Activated effector memory CD4-positive, alpha-beta T cell treated with Interleukin-2 at 50 U/mL for 16 hours (primary cell): Measurements from ENCODE around the gene TRIM40.
"Not testable (repeated sequence)": the region's sequence is repeated elsewhere in the genome, so short reads cannot be mapped to it uniquely, and the experiment has no call there.

Source experiments
- DNase-seq: peaks from one replicate; pipeline ENCODE4 v3.0.0-alpha.2; 2020

TRIM40 gene

DNA sequence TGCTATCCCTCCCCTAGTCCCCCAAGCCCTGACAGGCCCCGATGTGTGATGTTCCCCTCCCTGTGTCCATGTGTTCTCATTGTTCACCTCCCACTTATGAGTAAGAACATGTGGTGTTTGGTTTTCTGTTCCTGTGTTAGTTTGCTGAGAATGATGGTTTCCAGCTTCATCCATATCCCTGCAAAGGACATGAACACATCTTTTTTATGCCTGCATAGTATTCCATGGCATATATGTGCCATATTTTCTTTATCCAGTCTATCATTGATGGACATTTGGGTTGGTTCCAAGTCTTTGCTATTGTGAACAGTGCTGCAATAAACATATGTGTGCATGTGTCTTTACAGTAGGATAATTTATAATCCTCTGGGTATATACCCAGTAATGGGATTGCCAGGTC lies 29.3 kb downstream of the TRIM40 start:
- not testable (repeated sequence) for DNase-seq

DNA sequence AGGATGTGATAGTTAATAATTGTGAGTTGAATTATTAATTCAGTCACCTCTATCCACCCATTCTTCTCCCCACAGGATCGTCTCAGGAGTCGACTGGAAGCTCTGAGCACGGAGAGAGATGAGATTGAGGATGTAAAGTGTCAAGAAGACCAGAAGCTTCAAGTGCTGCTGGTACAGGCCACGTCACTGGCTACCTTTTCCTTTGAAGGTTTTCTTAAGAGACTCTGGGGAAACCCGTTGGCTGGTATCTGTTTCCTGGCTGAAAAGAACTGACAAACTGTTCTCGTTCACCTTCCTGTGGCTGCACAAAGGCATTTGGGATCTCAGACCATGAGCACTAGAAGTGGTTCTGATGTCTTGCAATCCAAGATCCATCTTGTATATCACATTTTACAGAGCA lies 31.2 kb downstream of the TRIM40 start:
- DNase-seq, result no peak

DNA sequence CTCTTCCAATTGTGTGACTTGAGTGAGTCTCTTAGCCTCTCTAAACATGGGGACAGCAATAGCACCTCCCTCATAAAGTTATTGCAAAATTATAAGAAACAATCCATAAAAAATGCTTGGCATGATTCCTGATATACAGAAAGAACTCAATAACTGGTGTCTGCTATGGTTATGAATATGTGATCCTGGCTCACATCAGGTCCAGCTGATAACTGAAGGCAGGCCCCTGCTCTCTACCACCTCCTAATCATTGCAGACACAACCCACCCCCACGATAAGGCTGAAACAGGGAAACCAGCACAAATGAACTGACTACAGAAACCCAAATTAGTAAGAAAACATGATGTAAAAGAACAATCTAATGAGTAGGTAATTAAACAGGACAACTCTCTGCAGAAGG lies 32.8 kb downstream of the TRIM40 start:
- no peak for DNase-seq

DNA sequence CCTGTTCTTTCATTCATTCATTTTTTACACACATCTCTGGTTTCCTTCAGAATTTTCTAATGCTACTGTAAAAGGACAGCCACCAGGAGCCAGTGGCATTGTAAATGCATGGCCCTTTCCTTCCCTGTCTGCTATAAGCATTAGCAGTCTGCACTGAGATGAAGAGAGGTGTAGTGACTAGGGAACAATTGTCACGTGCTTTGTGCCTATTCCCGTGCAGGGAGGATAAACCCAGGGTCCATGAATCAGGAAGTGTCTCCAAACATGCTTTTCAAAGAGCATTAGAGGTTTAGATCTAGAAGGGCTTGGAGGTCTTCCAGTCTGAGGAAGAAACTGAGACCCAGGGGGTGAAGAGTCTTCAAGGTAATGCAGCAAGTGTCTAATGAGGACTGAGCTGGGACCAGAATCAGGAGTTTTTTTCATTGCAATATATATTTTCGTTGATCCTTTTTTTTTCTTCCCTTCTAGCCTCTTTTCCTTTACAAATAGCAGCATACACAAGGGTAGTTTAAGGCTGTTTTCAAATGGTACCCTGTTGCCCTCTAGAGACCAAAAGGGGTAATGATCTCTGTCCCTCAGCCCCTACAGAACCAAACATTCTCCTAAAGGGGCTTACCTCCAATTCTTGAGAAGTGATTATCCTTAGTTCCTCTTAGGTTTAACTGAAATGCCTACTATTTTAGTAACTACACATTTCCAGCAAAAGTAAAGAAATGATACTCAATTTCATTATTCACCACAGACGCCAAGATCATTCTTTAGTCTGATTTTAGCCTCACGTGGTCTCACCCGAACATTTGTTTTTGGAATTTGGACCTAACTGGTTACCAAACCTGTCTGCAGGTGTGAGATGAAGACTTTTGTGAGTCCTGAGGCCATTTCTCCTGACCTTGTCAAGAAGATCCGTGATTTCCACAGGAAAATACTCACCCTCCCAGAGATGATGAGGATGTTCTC lies 34.0 kb downstream of the TRIM40 start:
- DNase-seq, result no peak

DNA sequence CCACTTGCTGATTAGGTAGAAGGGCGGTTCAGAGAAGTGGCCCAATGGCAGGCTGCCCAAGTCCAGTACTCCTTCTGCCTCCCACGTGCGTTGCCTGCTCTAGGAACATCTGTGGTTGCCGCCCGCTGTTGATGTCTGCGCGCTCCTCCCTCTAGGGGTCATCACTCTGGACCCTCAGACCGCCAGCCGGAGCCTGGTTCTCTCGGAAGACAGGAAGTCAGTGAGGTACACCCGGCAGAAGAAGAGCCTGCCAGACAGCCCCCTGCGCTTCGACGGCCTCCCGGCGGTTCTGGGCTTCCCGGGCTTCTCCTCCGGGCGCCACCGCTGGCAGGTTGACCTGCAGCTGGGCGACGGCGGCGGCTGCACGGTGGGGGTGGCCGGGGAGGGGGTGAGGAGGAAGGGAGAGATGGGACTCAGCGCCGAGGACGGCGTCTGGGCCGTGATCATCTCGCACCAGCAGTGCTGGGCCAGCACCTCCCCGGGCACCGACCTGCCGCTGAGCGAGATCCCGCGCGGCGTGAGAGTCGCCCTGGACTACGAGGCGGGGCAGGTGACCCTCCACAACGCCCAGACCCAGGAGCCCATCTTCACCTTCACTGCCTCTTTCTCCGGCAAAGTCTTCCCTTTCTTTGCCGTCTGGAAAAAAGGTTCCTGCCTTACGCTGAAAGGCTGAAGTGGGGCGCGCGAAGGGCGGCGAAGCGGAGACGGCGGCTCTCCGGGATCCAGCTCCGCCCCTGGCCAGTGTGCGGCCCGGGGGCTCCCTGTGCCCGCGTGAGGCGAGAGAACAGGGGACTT lies 35.9 kb downstream of the TRIM40 start:
- DNase-seq, result no peak

DNA sequence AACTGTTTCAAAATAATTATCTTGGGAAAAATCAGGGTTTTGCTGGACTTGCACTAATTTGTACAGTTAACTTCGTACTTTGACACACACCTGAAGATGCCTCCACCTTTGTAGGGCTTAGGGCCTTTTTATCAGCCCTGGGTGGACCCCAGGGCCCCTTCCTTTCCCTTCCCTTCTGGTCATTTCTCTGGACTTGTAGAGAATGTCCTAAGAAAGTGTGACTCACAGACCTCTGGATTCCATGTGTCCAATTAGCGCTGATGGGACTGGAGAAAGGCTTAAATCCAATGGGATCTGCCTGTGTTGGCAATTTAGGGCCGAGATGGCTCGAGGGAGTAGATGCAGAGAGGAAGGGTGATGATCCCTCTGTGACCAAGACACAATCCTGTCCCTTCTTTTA lies 36.7 kb downstream of the TRIM40 start:
- no peak for DNase-seq

DNA sequence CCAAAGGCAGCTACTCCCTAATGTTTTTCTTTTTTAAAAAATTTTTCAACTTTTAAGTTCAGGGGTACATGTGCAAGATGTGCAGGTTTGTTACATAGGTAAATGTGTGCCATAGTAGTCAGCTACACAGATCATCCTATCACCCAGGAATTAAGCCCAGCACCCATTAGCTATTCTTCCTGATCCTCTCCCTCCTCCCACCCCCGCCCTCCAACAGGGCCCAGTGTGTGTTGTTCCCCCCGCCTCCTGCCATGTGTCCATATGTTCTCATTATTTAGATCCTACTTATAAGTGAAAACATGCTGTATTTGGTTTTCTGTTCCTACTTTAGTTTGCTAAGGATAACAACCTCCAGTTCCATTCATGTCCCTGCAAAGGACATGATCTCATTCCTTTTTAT lies 39.8 kb downstream of the TRIM40 start:
- DNase-seq, result no peak

DNA sequence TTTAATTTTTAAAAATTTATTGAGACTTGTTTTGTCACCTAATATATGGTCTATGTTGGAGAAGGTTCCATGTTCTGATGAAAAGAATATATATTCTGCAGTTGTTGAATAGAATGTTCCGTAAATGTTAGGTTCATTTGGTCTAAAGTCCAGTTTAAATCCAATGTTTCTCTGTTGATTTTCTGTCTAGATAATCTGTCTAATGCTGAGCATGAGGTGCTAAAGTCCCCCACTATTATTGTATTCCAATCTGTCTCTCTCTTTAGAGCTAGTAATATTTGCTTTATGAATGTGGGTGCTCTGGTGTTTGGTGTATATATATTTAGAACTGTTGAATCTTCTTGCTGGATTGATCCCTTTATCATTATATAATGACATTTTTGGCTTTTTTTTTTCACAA lies 42.9 kb downstream of the TRIM40 start:
- no peak for DNase-seq

DNA sequence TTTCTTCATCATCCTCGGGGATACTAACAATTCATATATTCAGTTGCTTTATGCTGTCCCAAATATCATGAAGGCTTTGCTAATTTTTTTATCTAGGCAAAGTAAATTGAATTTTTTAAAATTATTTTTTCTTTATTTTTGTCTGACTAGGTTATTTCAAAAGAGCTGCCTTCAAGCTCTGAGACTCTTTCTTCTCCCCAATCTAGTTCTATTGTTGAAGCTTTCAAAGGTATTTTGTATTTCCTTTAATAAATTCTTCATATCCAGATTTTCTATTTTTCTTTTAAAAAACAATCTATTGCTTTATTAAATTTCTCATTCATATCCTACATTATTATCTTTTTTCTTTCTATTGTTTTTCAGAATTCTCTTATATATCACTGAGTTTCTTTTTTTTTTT lies 44.2 kb downstream of the TRIM40 start:
- no peak for DNase-seq

DNA sequence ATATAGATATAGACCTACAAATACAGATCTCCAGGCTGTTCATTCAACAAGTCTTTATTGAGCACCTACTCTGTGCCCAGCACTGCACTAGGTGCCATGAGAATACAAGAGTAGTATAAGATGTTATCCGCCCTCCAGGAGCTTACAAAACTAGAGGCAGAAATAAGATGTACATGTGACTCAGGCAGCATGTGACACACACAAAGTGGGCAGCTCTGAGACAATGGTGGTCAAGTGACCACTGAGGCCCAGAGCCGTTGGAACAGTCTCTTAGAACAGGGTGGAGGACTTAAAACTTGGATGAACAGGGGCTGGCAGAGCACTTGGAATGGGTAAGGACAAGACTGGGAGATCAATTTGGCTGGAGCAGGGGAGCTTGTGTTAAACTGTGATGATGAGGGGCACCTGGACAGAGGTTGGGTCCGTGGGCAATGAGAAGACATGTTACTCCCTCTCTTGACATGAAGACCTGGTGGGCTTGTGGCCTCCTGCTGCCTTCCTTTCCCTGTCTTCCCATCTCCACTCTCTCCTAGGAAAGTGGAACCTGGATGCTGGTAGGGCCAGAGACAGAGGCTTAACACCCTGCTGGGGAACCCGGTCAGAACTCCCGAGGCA lies 48.6 kb downstream of the TRIM40 start:
- no peak for DNase-seq

DNA sequence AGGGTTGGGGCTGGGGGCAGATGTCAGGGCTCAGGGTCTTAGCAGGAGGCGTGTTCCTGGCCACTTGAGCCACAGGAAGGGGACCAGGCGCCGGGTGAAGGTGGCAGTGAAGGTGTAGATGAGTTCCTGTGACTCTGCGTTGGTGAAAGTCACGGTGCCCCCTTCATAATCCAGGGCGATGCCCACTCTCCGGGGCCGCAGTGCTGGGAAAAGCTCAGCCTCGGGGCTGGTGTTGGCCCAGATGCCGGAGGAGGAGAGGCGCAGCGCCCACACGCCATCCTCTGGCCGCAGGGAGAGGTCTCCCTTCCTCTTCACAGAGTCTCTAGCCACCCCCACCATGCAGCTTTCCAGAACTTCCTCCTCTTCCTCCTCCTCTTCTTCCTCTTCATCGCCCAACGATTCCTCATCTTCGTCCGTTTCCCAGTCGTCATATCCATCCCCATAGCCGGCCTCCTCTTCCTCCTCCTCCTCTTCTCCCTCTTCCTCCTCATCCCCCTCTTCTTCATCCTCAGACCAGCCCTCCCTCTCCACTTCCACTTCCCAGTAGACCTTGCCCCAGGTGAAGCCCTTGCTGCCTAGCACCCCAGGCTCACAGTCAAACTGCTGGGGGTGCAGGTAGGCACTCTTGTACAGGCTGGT lies 50.0 kb downstream of the TRIM40 start:
- no peak for DNase-seq

DNA sequence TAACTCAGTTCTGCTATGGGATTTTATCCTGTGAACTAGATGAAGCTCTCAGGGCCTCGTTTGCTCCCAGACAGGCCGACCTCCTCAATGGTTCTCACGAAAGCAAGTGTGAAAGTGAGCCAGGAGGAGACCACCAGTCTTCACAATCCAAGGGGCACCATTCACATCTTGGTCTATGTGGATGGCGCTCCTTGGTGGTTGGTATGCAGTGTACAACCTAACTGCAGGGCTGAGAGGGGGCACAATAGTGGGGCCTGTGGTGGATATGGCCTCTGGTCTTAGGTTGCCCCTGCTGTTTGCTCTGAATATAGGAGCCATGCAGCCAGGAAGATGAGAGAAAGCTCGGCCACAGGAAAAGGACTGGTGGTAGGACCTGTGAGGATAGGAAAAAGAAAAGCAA lies 52.6 kb downstream of the TRIM40 start:
- DNase-seq, result no peak

DNA sequence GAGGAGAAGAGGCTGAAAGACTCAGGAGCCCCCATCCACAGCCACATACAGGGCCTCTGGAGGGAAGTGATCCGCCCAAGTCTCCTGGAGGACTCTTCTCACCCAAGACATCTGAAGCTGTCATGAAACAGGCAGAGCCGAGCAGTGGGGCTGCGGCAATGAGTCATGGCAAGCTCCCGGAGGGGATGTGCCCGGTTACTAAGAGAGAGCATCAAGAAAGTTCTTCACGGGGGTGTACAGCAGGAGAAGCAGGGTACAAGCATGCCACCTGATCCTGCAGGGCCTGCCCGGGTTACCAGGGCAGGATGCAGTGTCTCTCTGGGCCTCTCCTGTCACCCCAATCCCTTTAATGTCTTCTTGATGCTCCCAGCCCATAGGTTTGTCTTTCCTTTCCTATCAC lies 56.1 kb downstream of the TRIM40 start:
- DNase-seq, result no peak

DNA sequence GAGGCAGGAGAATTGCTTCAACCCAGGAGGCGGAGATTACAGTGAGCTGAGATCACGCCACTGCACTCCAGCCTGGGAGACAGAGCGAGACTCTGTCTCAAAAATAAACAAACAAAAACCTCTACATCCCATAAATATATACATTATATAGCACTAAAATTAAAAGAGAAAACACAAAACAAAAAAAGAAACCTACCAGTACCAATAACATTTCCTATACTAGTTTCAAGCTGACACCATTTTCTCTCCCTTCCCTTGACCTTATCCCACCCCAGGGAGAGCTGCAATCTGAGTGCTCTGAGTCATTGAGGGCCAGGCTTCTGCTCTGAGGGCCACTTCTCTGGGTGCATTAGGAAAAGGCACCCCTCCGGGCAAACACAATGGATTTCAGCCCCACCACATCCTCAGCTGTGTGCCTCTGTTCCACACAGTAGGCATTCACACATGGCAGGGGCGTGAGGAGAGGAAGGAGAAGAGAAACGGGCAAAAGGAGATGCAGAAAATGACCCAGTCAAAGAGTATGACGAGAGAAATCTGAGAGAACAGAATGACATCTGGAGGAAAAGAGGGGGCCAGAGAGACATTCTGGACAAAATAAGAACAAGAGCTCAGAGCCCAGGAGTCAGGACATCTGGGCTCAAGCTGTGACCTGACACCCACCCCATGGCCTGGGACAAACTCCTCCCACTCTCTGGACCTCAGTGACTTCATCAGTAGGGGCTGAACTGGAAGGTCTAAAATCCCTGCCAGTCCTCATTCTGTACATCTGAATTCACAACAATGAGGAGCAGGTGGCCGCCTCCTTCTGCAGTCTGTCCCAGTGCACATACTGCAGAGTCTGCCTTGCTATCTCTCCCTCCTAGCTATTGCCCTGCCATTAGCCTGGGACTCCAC lies 59.1 kb downstream of the TRIM40 start:
- DNase-seq, result no peak

DNA sequence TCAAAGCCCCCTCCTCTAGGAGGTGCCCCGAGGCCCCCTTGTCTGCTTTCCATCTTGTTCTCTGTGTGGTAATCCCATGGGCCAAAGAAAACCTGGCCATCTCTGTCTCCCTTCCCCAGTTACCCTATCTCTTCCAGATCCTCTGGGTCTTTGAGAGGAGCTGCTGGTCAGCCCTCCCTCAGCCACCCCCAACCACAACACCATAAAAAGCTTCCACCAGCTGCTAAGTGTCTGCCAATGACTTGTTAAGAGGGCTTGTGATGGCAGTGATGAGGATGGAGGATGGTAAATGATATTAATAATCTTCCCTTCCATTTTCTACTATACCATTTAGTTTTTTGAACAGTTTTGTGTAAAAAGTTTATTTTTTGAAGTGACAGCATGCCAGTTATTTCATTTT lies 60.0 kb downstream of the TRIM40 start:
- no peak for DNase-seq

DNA sequence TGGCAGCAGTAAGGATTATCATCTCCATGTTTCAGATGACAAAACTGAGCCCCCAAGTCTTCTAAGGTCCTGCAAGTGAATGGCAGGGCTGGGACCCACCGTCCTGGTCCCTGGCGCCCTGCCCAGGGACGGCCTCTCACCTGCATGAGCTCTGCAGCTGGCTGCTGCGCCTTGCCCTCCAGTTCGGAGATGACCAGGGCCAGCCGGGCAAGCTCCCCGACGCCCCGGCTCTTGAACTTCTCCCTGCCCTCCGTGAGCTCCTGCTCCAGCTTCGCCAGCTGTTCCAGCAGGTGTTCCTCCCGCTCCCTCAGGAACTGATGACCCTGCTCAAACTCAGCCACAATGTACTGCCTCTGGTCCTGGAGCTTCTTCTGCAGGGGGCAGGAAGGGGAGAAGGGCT lies 60.4 kb downstream of the TRIM40 start:
- no peak for DNase-seq
